Astrocyte (in vitro differentiated cells and primary cell): ENCODE measurements around the gene PRRT3. TPM values are rescaled to one million over a fixed set of nuclear protein-coding genes. Genes with fewer than 3 reads are reported as not detected.
"Not testable (repeated sequence)": the region's sequence is repeated elsewhere in the genome, so short reads cannot be mapped to it uniquely, and the experiment has no call there.

Experiments used
- DNase-seq: peaks from one replicate; pipeline ENCODE4 v3.0.0-alpha.2; 2010; ENCODE audit warnings: low read depth
- FAIRE-seq: peaks from 2 replicates; lab custom pipeline; 2011; peaks lifted over from hg19 to GRCh38; lab: Jason Lieb, UNC
- H2AFZ ChIP-seq: 2 replicates; pipeline ENCODE4 v1.6.0; 2012; ENCODE audit warnings: low read depth, low read length, inconsistent platforms
- H3K27ac ChIP-seq: 2 replicates; pipeline ENCODE4 v1.5.1; 2011; ENCODE audit warnings: low read depth, low read length, inconsistent platforms
- H3K27me3 ChIP-seq: 2 replicates; pipeline ENCODE4 v1.6.0; 2011; ENCODE audit warnings: low read length, inconsistent platforms; ENCODE audit not compliant: insufficient read depth
- H3K36me3 ChIP-seq: 2 replicates; pipeline ENCODE4 v1.5.1; 2011; ENCODE audit warnings: low read length, inconsistent platforms; ENCODE audit not compliant: insufficient read depth
- H3K4me1 ChIP-seq: 2 replicates; pipeline ENCODE4 v1.5.1; 2011; ENCODE audit warnings: low read length, inconsistent platforms; ENCODE audit not compliant: insufficient read depth
- H3K4me2 ChIP-seq: 2 replicates; pipeline ENCODE4 v1.6.0; 2012; ENCODE audit warnings: low read length, inconsistent platforms
- H3K4me3 ChIP-seq: 2 replicates; pipeline ENCODE4 v1.5.1; 2011; ENCODE audit warnings: low read depth, mild to moderate bottlenecking, low read length, inconsistent platforms; ENCODE audit not compliant: insufficient read depth
- H3K79me2 ChIP-seq: 2 replicates; pipeline ENCODE4 v1.6.0; 2012; ENCODE audit warnings: mild to moderate bottlenecking, low read length, inconsistent platforms; ENCODE audit not compliant: insufficient read depth
- H3K9ac ChIP-seq: 2 replicates; pipeline ENCODE4 v1.6.0; 2012; ENCODE audit warnings: mild to moderate bottlenecking, low read length, inconsistent platforms
- H3K9me3 ChIP-seq: 2 replicates; pipeline ENCODE4 v1.5.1; 2012; ENCODE audit warnings: low read depth, mild to moderate bottlenecking, low read length, inconsistent platforms; ENCODE audit not compliant: insufficient read depth
- H4K20me1 ChIP-seq: 2 replicates; pipeline ENCODE4 v1.6.0; 2012; ENCODE audit warnings: low read length, inconsistent platforms; ENCODE audit not compliant: insufficient read depth
- H3K27ac Mint-ChIP-seq: one replicate; pipeline ENCODE4 v1.8.0; 2021; ENCODE audit warnings: mild to moderate bottlenecking, mixed read lengths; ENCODE audit not compliant: unreplicated experiment
- H3K27me3 Mint-ChIP-seq: one replicate; pipeline ENCODE4 v1.8.0; 2021; ENCODE audit warnings: low read depth, mixed read lengths; ENCODE audit not compliant: unreplicated experiment
- H3K36me3 Mint-ChIP-seq: one replicate; pipeline ENCODE4 v1.8.0; 2021; ENCODE audit warnings: low read depth, mixed read lengths; ENCODE audit not compliant: unreplicated experiment
- H3K4me1 Mint-ChIP-seq: one replicate; pipeline ENCODE4 v1.8.0; 2021; ENCODE audit warnings: low read depth, mixed read lengths; ENCODE audit not compliant: unreplicated experiment
- H3K4me3 Mint-ChIP-seq: one replicate; pipeline ENCODE4 v1.8.0; 2021; ENCODE audit warnings: mild to moderate bottlenecking, moderate library complexity, mixed read lengths; ENCODE audit not compliant: unreplicated experiment
- H3K9me3 Mint-ChIP-seq: one replicate; pipeline ENCODE4 v1.8.0; 2021; ENCODE audit warnings: mild to moderate bottlenecking, mixed read lengths; ENCODE audit not compliant: unreplicated experiment
- CTCF ChIP-seq: IDR thresholded peaks from 2 replicates; pipeline ENCODE4 v1.5.1; 2011; ENCODE audit warnings: low read depth, mild to moderate bottlenecking, inconsistent platforms, low read length, moderate library complexity; ENCODE audit not compliant: insufficient read depth
- EZH2 ChIP-seq: IDR thresholded peaks from 2 replicates; pipeline ENCODE4 v1.6.1; 2012; ENCODE audit warnings: mild to moderate bottlenecking, low read length, inconsistent platforms; ENCODE audit not compliant: insufficient read depth
- total RNA-seq: library from RNA; stranded (reverse); gene quantifications from 2 replicates; pipeline ENCODE4 v1.2.1, GENCODE V29; 2021

The PRRT3 gene
- total RNA-seq, 1 donor from 2014 or later: 2.4 TPM

DNA sequence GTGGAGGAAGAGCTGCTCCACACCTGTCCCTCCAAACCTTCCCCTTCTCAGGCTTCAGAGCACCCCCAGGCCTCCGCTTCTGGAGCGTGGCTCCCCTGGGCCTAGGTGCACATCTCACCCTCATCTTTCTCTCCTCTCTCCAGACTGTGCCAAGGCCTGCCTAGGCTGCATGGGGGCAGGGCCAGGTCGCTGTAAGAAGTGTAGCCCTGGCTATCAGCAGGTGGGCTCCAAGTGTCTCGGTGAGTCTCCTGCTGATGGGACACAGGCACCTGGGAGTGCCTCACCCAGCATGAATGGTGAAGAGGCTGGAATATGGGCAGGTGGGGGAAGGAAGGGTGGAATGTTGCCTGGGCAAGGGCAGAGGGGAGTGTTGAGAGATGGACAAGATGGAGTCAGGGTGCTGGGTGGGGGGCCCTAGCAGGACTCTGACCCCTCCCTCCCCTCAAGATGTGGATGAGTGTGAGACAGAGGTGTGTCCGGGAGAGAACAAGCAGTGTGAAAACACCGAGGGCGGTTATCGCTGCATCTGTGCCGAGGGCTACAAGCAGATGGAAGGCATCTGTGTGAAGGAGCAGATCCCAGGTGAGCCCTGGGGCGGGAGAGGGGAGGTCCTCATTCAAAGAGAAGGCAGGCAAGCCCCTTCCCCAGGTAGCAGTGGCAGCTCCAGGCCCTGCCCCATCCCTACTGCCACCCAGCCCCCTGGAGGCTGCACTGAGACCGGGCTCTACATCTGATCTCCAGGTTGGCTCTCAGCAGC lies 9.1 kb downstream of the PRRT3 start:
- H3K4me3 ChIP-seq: no peak overlapping the region
- no peaks in the 10 kb centered on the region for H3K36me3 ChIP-seq
- no peaks in the 10 kb centered on the region for H4K20me1 ChIP-seq
- H3K4me1 Mint-ChIP-seq: no peaks in the 10 kb centered on the region
- no peak for DNase-seq
- H2AFZ ChIP-seq: no peak overlapping the region
- no peaks in the 10 kb centered on the region for H3K9me3 ChIP-seq
- no peaks in the 10 kb centered on the region for H3K79me2 ChIP-seq
- H3K27ac Mint-ChIP-seq: no peak overlapping the region
- H3K4me1 ChIP-seq: peaks cover 5% of the 10 kb centered on the region
- no peak overlapping the region for H3K9ac ChIP-seq
- no peaks in the 10 kb centered on the region for H3K27me3 ChIP-seq
- H3K27me3 Mint-ChIP-seq: peaks cover 2% of the 10 kb centered on the region
- no peak overlapping the region for H3K4me2 ChIP-seq
- H3K36me3 Mint-ChIP-seq: peaks cover 15% of the 10 kb centered on the region
- H3K9me3 Mint-ChIP-seq: no peaks in the 10 kb centered on the region
- FAIRE-seq: no peak
- H3K4me3 Mint-ChIP-seq: no peak overlapping the region
- no peak overlapping the region for H3K27ac ChIP-seq
- TF ChIP-seq EZH2: no peak
- no peak for TF ChIP-seq CTCF

- Histone ChIP-seq H3K4me1 (peaks cover 5% of the 10 kb centered on the region), H3K9ac (no peak overlapping the region), H3K79me2 (no peaks in the 10 kb centered on the region), H3K9me3 (no peaks in the 10 kb centered on the region), H3K27me3 (no peaks in the 10 kb centered on the region), H3K36me3 (no peaks in the 10 kb centered on the region), H2AFZ (no peak overlapping the region), H3K4me2 (no peak overlapping the region), H4K20me1 (no peaks in the 10 kb centered on the region), H3K27ac (no peak overlapping the region), H3K4me3 (no peak overlapping the region)
- H3K9me3 Mint-ChIP-seq: no peaks in the 10 kb centered on the region
- DNase-seq (no peak), FAIRE-seq (no peak)
- no peak overlapping the region for H3K4me3 Mint-ChIP-seq
- TF ChIP-seq EZH2: no peak
- no peak for TF ChIP-seq CTCF
- no peak overlapping the region for H3K27ac Mint-ChIP-seq
- no peaks in the 10 kb centered on the region for H3K27me3 Mint-ChIP-seq
- H3K36me3 Mint-ChIP-seq: peaks cover 15% of the 10 kb centered on the region
- H3K4me1 Mint-ChIP-seq: no peaks in the 10 kb centered on the region
Observed at GRCh38 chr3:9942164-9942563, 10.0 kb downstream of the PRRT3 start.

DNA sequence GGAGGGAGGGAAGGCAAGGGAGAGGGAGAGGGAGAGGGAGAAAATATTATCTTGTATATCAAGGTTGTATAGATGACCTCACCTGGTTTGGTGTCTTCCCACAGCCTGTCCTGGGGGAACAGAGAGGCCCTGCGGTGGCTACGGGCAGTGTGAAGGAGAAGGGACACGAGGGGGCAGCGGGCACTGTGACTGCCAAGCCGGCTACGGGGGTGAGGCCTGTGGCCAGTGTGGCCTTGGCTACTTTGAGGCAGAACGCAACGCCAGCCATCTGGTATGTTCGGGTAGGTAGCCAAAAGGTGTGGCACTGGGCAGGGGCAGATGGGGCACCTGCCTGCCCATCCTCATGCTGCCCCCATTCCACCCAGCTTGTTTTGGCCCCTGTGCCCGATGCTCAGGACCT lies 11.5 kb downstream of the PRRT3 start:
- Histone ChIP-seq H3K4me1 (no peaks in the 10 kb centered on the region), H3K9me3 (no peaks in the 10 kb centered on the region), H3K36me3 (no peaks in the 10 kb centered on the region), H4K20me1 (no peaks in the 10 kb centered on the region), H3K27ac (no peak overlapping the region), H3K4me3 (no peak overlapping the region), H2AFZ (no peak overlapping the region), H3K9ac (no peak overlapping the region), H3K79me2 (no peaks in the 10 kb centered on the region), H3K4me2 (no peak overlapping the region), H3K27me3 (no peaks in the 10 kb centered on the region)
- Mint-ChIP-seq H3K9me3 (no peaks in the 10 kb centered on the region), H3K27me3 (no peaks in the 10 kb centered on the region), H3K27ac (no peak overlapping the region), H3K36me3 (peaks cover 18% of the 10 kb centered on the region), H3K4me3 (no peak overlapping the region), H3K4me1 (no peaks in the 10 kb centered on the region)
- no peak for TF ChIP-seq CTCF
- no peak for TF ChIP-seq EZH2
- FAIRE-seq (no peak), DNase-seq (no peak)

DNA sequence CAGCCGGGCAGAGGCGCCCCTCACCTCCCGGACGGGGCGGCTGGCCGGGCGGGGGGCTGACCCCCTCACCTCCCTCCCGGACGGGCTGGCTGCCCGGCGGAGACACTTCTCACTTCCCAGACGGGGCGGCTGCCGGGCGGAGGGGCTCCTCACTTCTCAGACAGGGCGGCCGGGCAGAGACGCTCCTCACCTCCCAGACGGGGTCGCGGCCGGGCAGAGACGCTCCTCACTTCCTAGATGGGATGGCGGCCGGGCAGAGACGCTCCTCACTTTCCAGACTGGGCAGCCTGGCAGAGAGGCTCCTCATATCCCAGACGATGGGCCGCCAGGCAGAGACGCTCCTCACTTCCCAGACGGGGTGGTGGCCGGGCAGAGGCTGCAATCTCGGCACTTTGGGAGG lies 12.3 kb downstream of the PRRT3 start:
- H3K27me3 Mint-ChIP-seq, H3K4me1 Mint-ChIP-seq, DNase-seq: not testable (repeated sequence)

More for the DNA sequence above, 12.3 kb downstream of the PRRT3 start:
- not testable (repeated sequence) for H3K27me3 ChIP-seq, H3K4me3 ChIP-seq, H2AFZ ChIP-seq, H3K36me3 ChIP-seq, FAIRE-seq, H3K9me3 Mint-ChIP-seq, H3K27ac Mint-ChIP-seq, H4K20me1 ChIP-seq, H3K4me3 Mint-ChIP-seq, H3K4me2 ChIP-seq, H3K9me3 ChIP-seq, H3K4me1 ChIP-seq, H3K9ac ChIP-seq, H3K79me2 ChIP-seq, H3K27ac ChIP-seq
- H3K36me3 Mint-ChIP-seq: peaks cover 20% of the 10 kb centered on the region
